Heart left ventricle (tissue), 16 donors: Measurements from ENCODE around the gene NUDT4. TPM values are rescaled to one million over a fixed set of nuclear protein-coding genes. Genes with fewer than 3 reads are reported as not detected.

Source experiments
- ATAC-seq, 4 donors: fragments of 200-7000 bp; cut with Tn5 transposase; one replicate each; pipeline ENCODE4 v1.9.1; 2020 to 2022; ENCODE audit warnings: moderate library complexity in 4 of 4, mild to moderate bottlenecking in 3 of 4, moderate number of reproducible peaks in 1 of 4
- DNase-seq, 5 donors: peaks; one replicate each; pipeline ENCODE4 v3.0.0-alpha.2; 2020
- H3K27ac ChIP-seq, 12 donors: fragments of 200-600 bp; sonication (generic) in 4 of 12; one replicate each; pipeline versions ENCODE4 v1.5.0 to v1.8.0; 2016 to 2022; ENCODE audit warnings: mild to moderate bottlenecking in 2 of 12
- H3K27me3 ChIP-seq, 9 donors: fragments of 200-600 bp; sonication (generic) in 2 of 9; one replicate each; pipeline versions ENCODE4 v1.5.1 to v1.8.0; 2016 to 2022; ENCODE audit warnings: mild to moderate bottlenecking in 3 of 9
- H3K36me3 ChIP-seq, 9 donors: fragments of 200-600 bp; sonication (generic) in 2 of 9; one replicate each; pipeline versions ENCODE4 v1.5.0 to v1.8.0; 2018 to 2022; ENCODE audit warnings: mild to moderate bottlenecking in 2 of 9
- H3K4me1 ChIP-seq, 12 donors: fragments of 200-600 bp; sonication (generic) in 4 of 12; one replicate each; pipeline versions ENCODE4 v1.5.0 to v1.8.0; 2016 to 2022; ENCODE audit warnings: mild to moderate bottlenecking in 3 of 12
- H3K4me3 ChIP-seq, 12 donors: fragments of 200-600 bp; sonication (generic) in 4 of 12; one replicate each; pipeline versions ENCODE4 v1.5.0 to v1.8.0; 2017 to 2022; ENCODE audit warnings: mild to moderate bottlenecking in 9 of 12, moderate library complexity in 4 of 12
- H3K9me3 ChIP-seq, 12 donors: fragments of 200-600 bp; sonication (generic) in 4 of 12; one replicate each; pipeline versions ENCODE4 v1.5.0 to v1.8.0; 2016 to 2022; ENCODE audit warnings: mild to moderate bottlenecking in 1 of 12
- POLR2A ChIP-seq, 2 donors: fragments of 450-650 bp; IDR thresholded peaks; one replicate each; pipeline ENCODE4 v1.6.1; 2017; ENCODE audit warnings: antibody characterized with exemption in 2 of 2, mild to moderate bottlenecking in 2 of 2, moderate library complexity in 2 of 2
- WGBS, 4 donors: extraction: QIAGEN DNeasy Blood & Tissue Kit in 2 of 4; methylation state at CpG; one replicate each; pipeline versions ENCODE4 v1.1.5 to v1.1.7; 2013 to 2018; 5-methylcytosine and 5-hydroxymethylcytosine counted together
- intact Hi-C, 10 donors: fragments of 100-400 bp; cut with DNase I; formaldehyde crosslinking; loops; one replicate each; pipeline versions ENCODE4 v1.11.1 to v1.14.2; 2022
- polyA plus RNA-seq, 2 donors: library from polyadenylated mRNA; stranded (reverse); fragments of 200-250 nt; gene quantifications; one replicate each; pipeline ENCODE4 v1.2.3, GENCODE V29; 2013
- total RNA-seq, 9 donors: library from RNA; depleted of rRNA in 2 of 9; stranded (reverse); fragments of >200 nt in 2 of 9; fragmentation: NEBNext Ultra II Directional in 3 of 9; extraction: Animal tissue kit (Norgen Biotek cat#: 25700) in 3 of 9; gene quantifications; one replicate each; pipeline versions ENCODE4 v1.1.0 to v1.2.4, GENCODE V29; 2016 to 2023
- TF ChIP-seq, protein P1 (sequence below), 12 donors: fragments of 200-600 bp; sonication (generic) in 4 of 12; IDR thresholded peaks; one replicate each; pipeline versions ENCODE4 v1.5.0 to v1.8.0; 2018 to 2022; ENCODE audit warnings: antibody characterized with exemption in 12 of 12, mild to moderate bottlenecking in 5 of 12
- donor health status: ischemic (EF 13 %, LVEDD 7.1; RV severe dilation, severe dysfunction).
- donor health status: healthy with polysubstance abuse.
- donor health status: DM: no; HTN: yes; CAD: no.
- donor health status: DM: no; HTN: no; CAD: no.
- donor health status: ischemic (EF 25% LVEDD 6.9; RV normal size, moderate dysfunction).
- donor health status: ischemic (EF 25% LVEDD 5.7; RV mildly dilated, moderate dysfunction).
- donor health status: healthy.
- donor health status: DM: yes; HTN: yes; CAD: no.
- donor health status: ischemic (EF 35%, LVEDD 5.7; RV mildly dilated, moderate dysfunction).
- donor health status: nonischemic (EF 11% LVEDD 7.7; RV severe dilation, severe dysfunction).
- donor health status: DM: yes; HTN: yes; CAD: no.
- donor health status: PGD.
- donor health status: ischemic (EF 29% LVEDD 5.4; RV normal size, mild dysfunction).
- donor health status: nonischemic (EF 23%, LVEDD 6.1; RV moderate dilation, normal function).

The NUDT4 gene
- total and polyA plus RNA-seq, 11 donors, result 59.9 to 667 (median 242) TPM

DNA sequence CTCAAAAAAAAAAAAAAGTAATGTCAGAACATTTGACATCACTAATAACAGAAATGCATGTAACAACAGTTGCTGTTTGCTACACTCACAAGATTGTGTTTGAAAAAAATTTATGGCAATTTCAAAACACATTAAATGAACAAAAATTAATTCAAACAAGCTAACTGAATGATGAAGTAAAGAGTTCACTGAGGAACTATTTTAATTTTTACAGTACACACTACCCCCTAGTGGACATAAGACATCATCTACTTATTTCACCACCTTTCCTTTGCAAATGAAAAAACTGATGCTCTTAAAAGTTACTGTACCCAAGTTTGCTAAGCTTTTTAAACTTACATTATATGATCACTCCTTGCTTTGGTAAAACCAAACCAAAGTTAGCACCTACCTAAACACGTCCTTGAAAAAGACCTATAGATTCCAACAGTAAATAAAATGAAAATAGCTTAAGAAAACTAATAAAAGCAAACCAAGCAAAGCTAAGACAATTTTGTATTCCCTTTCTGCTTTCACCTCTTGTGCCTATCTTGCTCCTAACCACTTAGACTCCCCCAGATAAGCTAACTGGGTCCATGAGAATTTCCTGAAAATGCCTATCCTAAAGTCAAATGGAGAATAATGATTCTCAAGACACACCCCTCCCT lies 41.8 kb downstream of the NUDT4 start:
- Histone ChIP-seq H3K4me1 (peaks cover 0 to 80% (median 47%) of the 10 kb centered on the region in 12 donors), H3K9me3 (no peaks in the 10 kb centered on the region), H3K4me3 (peak overlapping the region in 1 of 12 donors; percentile 4), H3K27me3 (no peaks in the 10 kb centered on the region), H3K27ac (peak overlapping the region in 2 of 12 donors; percentile 25 to 41), H3K36me3 (no peaks in the 10 kb centered on the region)
- intact Hi-C loops, result loop anchor here (1.0 to 10.0 kb wide), 7 partner anchors 432 to 635 kb away; partner anchors contain the start of gene EEA1 (in 1 of the 10)
- WGBS, 4 donors, result 31 to 38% (median 35%) methylated on average over 1 of the region's 1 CpG
- TF ChIP-seq POLR2A (IDR thresholded peaks at IDR 0.05), result no peak
- TF ChIP-seq, protein P1, sequence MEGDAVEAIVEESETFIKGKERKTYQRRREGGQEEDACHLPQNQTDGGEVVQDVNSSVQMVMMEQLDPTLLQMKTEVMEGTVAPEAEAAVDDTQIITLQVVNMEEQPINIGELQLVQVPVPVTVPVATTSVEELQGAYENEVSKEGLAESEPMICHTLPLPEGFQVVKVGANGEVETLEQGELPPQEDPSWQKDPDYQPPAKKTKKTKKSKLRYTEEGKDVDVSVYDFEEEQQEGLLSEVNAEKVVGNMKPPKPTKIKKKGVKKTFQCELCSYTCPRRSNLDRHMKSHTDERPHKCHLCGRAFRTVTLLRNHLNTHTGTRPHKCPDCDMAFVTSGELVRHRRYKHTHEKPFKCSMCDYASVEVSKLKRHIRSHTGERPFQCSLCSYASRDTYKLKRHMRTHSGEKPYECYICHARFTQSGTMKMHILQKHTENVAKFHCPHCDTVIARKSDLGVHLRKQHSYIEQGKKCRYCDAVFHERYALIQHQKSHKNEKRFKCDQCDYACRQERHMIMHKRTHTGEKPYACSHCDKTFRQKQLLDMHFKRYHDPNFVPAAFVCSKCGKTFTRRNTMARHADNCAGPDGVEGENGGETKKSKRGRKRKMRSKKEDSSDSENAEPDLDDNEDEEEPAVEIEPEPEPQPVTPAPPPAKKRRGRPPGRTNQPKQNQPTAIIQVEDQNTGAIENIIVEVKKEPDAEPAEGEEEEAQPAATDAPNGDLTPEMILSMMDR (IDR thresholded peaks at IDR 0.05), result peak; percentile 57 to 78 (median 70)
- ATAC-seq (peak in 3 of 4 donors; percentile 43 to 54 (median 43)), DNase-seq (no peak)

DNA sequence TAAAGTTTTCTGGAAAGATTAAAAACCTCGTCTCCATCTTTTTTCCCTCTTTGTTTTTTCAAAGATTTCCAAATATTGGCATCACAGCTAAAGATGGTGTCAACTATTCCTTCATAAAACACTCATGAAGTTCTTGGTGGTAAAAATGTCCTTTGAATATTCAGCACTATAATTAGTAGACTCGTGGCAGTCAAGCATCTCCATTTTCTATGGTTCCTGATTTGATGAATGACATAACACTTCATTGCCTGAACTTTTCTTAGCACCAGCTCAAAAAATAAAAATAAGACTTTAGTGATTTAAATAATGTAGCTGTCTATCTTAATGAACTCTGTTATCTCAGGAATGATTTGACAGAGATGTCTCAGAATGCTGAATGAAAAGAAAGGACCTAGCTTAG lies 44.3 kb downstream of the NUDT4 start:
- H3K4me3 ChIP-seq, result no peak overlapping the region
- no peaks in the 10 kb centered on the region for H3K27me3 ChIP-seq
- peaks cover 8 to 80% (median 51%) of the 10 kb centered on the region in 12 donors for H3K4me1 ChIP-seq
- TF ChIP-seq POLR2A (IDR thresholded peaks at IDR 0.05), result no peak
- TF ChIP-seq, protein P1 (IDR thresholded peaks at IDR 0.05), result no peak
- H3K36me3 ChIP-seq, result no peaks in the 10 kb centered on the region
- no peaks in the 10 kb centered on the region for H3K9me3 ChIP-seq
- H3K27ac ChIP-seq, result no peak overlapping the region
- intact Hi-C loops, result loop anchor here in 2 of 10 donors (5.0 to 10.0 kb wide), 2 partner anchors 435 to 637 kb away; no protein-coding TSS in a partner anchor
- DNase-seq, result no peak
- 46 to 53% (median 50%) methylated on average over 2 of the region's 2 CpGs for WGBS, 4 donors
- no peak for ATAC-seq

DNA sequence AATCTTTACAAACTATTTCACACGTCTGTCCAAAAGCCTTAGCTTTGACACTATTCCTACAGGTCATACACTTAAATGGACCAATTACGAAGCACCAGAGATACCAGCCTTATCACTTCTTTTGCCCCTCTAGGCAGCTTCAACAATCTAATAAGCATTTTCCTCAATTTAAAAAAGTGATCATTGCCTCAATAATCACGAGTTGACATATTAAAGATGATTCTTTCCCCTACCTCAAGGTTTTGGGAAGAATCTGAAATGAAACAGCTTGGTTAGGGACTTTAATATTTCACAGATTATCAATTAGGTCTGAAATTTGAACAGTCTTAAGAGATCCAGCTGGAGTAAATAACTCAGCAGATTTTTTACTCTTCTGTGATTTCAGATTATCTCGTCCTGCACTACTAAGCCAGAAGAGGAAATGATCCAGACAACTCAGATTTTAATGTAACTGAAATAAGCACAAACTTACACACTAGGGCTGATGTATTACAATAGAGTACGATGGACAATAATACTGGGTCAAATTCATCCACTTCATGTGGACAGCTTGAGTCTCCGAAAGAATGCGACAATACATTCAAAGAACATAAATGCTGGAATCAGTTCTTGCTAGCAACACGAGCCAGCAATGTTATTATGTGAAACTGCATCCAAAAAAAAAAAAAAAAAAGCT lies 48.1 kb downstream of the NUDT4 start:
- ATAC-seq, result no peak
- WGBS, 4 donors, result 28 to 42% (median 35%) methylated on average over 8 of the region's 8 CpGs
- Histone ChIP-seq H3K27ac (peak overlapping the region in 8 of 12 donors; percentile 13 to 43 (median 32)), H3K27me3 (no peaks in the 10 kb centered on the region), H3K4me1 (peaks cover 8 to 95% (median 60%) of the 10 kb centered on the region in 12 donors), H3K4me3 (no peak overlapping the region), H3K9me3 (no peaks in the 10 kb centered on the region), H3K36me3 (no peaks in the 10 kb centered on the region)
- TF ChIP-seq, protein P1 (IDR thresholded peaks at IDR 0.05), result no peak
- TF ChIP-seq POLR2A (IDR thresholded peaks at IDR 0.05), result no peak
- intact Hi-C loops, result loop anchor here in 2 of 10 donors (10.0 kb wide), 1 partner anchor 641 kb away; no protein-coding TSS in a partner anchor
- no peak for DNase-seq

DNA sequence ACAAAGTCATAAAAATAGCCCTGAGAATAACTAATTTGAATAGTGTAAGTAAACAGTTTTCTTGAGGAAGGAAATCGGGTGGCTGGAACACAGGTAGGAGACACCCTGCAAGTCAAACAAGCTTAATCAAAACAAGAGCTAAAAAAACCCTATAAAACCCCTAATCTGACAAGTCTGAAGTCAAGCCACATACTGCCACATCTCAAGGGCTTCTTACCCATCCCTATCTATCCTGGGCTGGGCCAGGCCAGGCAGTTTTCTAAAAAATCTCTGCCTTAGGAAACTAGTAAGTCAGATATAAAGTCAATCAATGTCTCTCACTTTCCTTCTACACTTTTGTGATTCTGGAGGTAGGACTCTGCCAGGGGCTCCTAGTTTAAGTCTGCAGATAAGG lies 48.7 kb downstream of the NUDT4 start:
- no peaks in the 10 kb centered on the region for H3K27me3 ChIP-seq
- DNase-seq (no peak), ATAC-seq (no peak)
- H3K4me1 ChIP-seq, result peaks cover 8 to 96% (median 63%) of the 10 kb centered on the region in 12 donors
- no peak overlapping the region for H3K4me3 ChIP-seq
- no peaks in the 10 kb centered on the region for H3K36me3 ChIP-seq
- TF ChIP-seq, protein P1 (IDR thresholded peaks at IDR 0.05), result no peak
- no peak for TF ChIP-seq POLR2A (IDR thresholded peaks at IDR 0.05)
- WGBS, 4 donors, result 16 to 52% (median 35%) methylated on average over 1 of the region's 1 CpG
- intact Hi-C loops, result loop anchor here in 2 of 10 donors (10.0 kb wide), 1 partner anchor 642 kb away; no protein-coding TSS in a partner anchor
- H3K9me3 ChIP-seq, result no peaks in the 10 kb centered on the region
- H3K27ac ChIP-seq, result peak overlapping the region in 7 of 12 donors; percentile 13 to 43 (median 35)
